HepG2 (cell line): ENCODE measurements around the gene HLF. TPM values are rescaled to one million over a fixed set of nuclear protein-coding genes. Genes with fewer than 3 reads are reported as not detected.

Source experiments
- DBP ChIP-seq: sonication (generic); formaldehyde crosslinking; IDR thresholded peaks from 2 replicates; pipeline ENCODE4 v1.4.0; 2020; ENCODE audit warnings: missing genetic modification reagents; ENCODE audit errors: not compliant biosample characterization
- DRAP1 ChIP-seq: IDR thresholded peaks from 2 replicates; pipeline ENCODE4 v1.6.1; 2016; ENCODE audit warnings: missing genetic modification reagents, missing compliant biosample characterization
- FIP1L1 ChIP-seq: fragments of 200-400 bp; formaldehyde crosslinking; IDR thresholded peaks from 2 replicates; pipeline ENCODE4 v1.6.1; 2018; ENCODE audit warnings: low read depth, mild to moderate bottlenecking, low read length, moderate library complexity, borderline replicate concordance; ENCODE audit not compliant: insufficient read depth
- HNF1A ChIP-seq, 2 experiments: sonication (generic) in 1 of 2; formaldehyde crosslinking in 1 of 2; IDR thresholded peaks; 2 replicates each; pipeline versions ENCODE4 v1.4.0 to v1.6.1; 2016 to 2020; ENCODE audit warnings: borderline replicate concordance in 1 of 2, low read depth in 1 of 2, mild to moderate bottlenecking in 1 of 2, missing genetic modification reagents in 1 of 2
- HOXA5 ChIP-seq: sonication (generic); formaldehyde crosslinking; IDR thresholded peaks from 2 replicates; pipeline ENCODE4 v1.4.0; 2020; ENCODE audit warnings: missing genetic modification reagents
- IRF9 ChIP-seq: sonication (generic); formaldehyde crosslinking; IDR thresholded peaks from 2 replicates; pipeline ENCODE4 v1.8.0; 2022; ENCODE audit warnings: missing genetic modification reagents, mild to moderate bottlenecking, borderline replicate concordance
- RFX1 ChIP-seq: fragments of 450-650 bp; IDR thresholded peaks from 2 replicates; pipeline ENCODE4 v1.6.1; 2017
- SP1 ChIP-seq, 2 experiments: fragments of 450-650 bp in 1 of 2; sonication (generic) in 1 of 2; formaldehyde crosslinking in 1 of 2; IDR thresholded peaks; 2 replicates each; pipeline versions ENCODE4 v1.4.0 to v1.6.1; 2016 to 2020; ENCODE audit warnings: missing genetic modification reagents in 1 of 2
- TEF ChIP-seq: sonication (generic); formaldehyde crosslinking; IDR thresholded peaks from 2 replicates; pipeline ENCODE4 v1.5.0; 2020; ENCODE audit warnings: missing genetic modification reagents
- WIZ ChIP-seq: sonication (generic); formaldehyde crosslinking; IDR thresholded peaks from 2 replicates; pipeline ENCODE4 v1.5.1; 2020; ENCODE audit warnings: mild to moderate bottlenecking, missing genetic modification reagents
- ZNF101 ChIP-seq: sonication (generic); formaldehyde crosslinking; IDR thresholded peaks from 2 replicates; pipeline ENCODE4 v1.4.0; 2020; ENCODE audit warnings: mild to moderate bottlenecking, low read depth, missing genetic modification reagents, borderline replicate concordance
- ZNF430 ChIP-seq: sonication (generic); formaldehyde crosslinking; IDR thresholded peaks from 2 replicates; pipeline ENCODE4 v1.9.0; 2021; ENCODE audit warnings: mild to moderate bottlenecking, missing genetic modification reagents
- ZSCAN29 ChIP-seq: sonication (generic); formaldehyde crosslinking; conservative IDR thresholded peaks from 2 replicates; pipeline ENCODE4 v1.4.0; 2020; ENCODE audit warnings: mild to moderate bottlenecking, missing genetic modification reagents
- ZXDC ChIP-seq: sonication (generic); formaldehyde crosslinking; IDR thresholded peaks from 2 replicates; pipeline ENCODE4 v1.5.0; 2020; ENCODE audit warnings: mild to moderate bottlenecking, missing genetic modification reagents
- polyA plus RNA-seq, 8 experiments: library from polyadenylated mRNA; depleted of rRNA in 3 of 8; stranded (reverse) in 7 of 8; unstranded in 1 of 8; fragments of >200 nt; fragmentation: Illumina TruSeq in 4 of 8; extraction: Trizol in 4 of 8; gene quantifications; 2 replicates each; pipeline versions ENCODE4 v1.2.1 to v1.2.3, GENCODE V29; 2011 to 2016; ENCODE audit warnings: low read depth in 4 of 8, missing spikeins in 1 of 8, mixed read lengths in 1 of 8; ENCODE audit not compliant: insufficient read depth in 1 of 8
- total RNA-seq, 5 experiments: library from RNA; depleted of rRNA; stranded (reverse); fragments of >200 nt; fragmentation: Illumina TruSeq; extraction: Trizol; gene quantifications; 2 replicates each; pipeline ENCODE4 v1.2.3, GENCODE V29; 2016; ENCODE audit warnings: low read depth in 1 of 5

Gene HLF
- total and polyA plus RNA-seq, 2 of the 13 experiments (the other 11 are each of a cell fraction or from before 2014, with no cell fraction given): 202 to 346 TPM

GRCh38 chr17:55266051-55266957 lies 1.5 kb downstream of the HLF start (continued):
- TF ChIP-seq HNF1A (IDR thresholded peaks at IDR 0.05; ENCODE audit: low read depth) (no peak), HNF1A (CRISPR knock-in tag; IDR thresholded peaks at IDR 0.05; ENCODE audit: borderline replicate concordance) (no peak), TEF (CRISPR knock-in tag) (no peak), DRAP1 (CRISPR knock-in tag) (peak; percentile 36), WIZ (CRISPR knock-in tag) (no peak), RFX1 (no peak), ZNF101 (CRISPR knock-in tag) (no peak), FIP1L1 (no peak), ZSCAN29 (0 out of 2 replicates have a peak, but pooled peaks have one; percentile 58), SP1 (IDR thresholded peaks at IDR 0.05) (no peak), SP1 (CRISPR knock-in tag; IDR thresholded peaks at IDR 0.05) (no peak), IRF9 (CRISPR knock-in tag) (0 out of 2 replicates have a peak, but pooled peaks have one; percentile 10), HOXA5 (CRISPR knock-in tag) (no peak), ZNF430 (CRISPR knock-in tag) (peak; percentile 82; the same call in 1 of the 2 replicates), DBP (CRISPR knock-in tag) (peak; percentile 63), ZXDC (CRISPR knock-in tag) (no peak)
